GM12872 (cell line): ENCODE measurements around the gene UST.

ENCODE experiments used
- TF ChIP-seq, protein P1 (sequence below): IDR thresholded peaks from 3 replicates; pipeline ENCODE4 v1.5.1; 2011; ENCODE audit warnings: low read depth, mild to moderate bottlenecking, low read length, moderate library complexity; ENCODE audit not compliant: insufficient read depth

UST gene

DNA sequence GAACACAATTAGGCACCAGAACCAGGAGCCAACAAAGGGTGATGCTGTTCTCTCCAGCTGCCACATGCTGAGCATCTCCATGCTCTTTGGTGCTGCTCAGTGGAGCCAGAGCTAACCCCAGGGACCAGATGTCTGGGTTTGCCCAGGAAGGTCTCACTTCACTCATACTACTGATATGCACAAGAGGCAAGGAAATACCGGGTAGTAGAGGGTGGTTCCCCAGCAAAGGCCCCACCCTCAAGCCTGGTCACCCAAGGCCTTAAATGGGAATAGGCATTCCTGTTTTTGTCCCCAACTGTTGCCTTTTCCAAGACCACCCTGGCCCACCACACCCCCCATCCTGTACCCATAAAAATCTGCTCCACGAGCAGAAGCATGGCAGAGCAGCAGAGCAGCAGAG lies 366.1 kb downstream of the UST start:
- TF ChIP-seq, protein P1, sequence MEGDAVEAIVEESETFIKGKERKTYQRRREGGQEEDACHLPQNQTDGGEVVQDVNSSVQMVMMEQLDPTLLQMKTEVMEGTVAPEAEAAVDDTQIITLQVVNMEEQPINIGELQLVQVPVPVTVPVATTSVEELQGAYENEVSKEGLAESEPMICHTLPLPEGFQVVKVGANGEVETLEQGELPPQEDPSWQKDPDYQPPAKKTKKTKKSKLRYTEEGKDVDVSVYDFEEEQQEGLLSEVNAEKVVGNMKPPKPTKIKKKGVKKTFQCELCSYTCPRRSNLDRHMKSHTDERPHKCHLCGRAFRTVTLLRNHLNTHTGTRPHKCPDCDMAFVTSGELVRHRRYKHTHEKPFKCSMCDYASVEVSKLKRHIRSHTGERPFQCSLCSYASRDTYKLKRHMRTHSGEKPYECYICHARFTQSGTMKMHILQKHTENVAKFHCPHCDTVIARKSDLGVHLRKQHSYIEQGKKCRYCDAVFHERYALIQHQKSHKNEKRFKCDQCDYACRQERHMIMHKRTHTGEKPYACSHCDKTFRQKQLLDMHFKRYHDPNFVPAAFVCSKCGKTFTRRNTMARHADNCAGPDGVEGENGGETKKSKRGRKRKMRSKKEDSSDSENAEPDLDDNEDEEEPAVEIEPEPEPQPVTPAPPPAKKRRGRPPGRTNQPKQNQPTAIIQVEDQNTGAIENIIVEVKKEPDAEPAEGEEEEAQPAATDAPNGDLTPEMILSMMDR = no peak

DNA sequence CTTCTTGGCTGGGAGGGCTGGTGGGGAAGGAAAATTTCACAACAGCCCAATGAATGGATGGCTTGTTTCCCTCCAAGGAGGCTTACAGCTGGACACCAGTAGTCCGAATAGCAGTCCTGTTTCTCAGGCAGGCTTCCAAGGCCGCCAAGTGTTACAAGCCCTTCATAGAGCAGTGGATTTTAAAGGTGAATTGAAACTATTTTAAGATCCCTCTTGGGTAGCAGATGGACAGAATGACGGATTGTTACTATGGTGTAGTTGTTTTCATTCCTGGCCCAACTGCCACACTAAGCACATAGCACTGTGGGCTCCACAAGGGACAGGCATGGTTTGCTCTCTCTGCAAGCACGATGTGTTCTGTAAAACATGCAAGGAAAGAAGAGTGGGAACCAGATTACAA lies 367.3 kb downstream of the UST start:
- TF ChIP-seq, protein P1 = no peak

DNA sequence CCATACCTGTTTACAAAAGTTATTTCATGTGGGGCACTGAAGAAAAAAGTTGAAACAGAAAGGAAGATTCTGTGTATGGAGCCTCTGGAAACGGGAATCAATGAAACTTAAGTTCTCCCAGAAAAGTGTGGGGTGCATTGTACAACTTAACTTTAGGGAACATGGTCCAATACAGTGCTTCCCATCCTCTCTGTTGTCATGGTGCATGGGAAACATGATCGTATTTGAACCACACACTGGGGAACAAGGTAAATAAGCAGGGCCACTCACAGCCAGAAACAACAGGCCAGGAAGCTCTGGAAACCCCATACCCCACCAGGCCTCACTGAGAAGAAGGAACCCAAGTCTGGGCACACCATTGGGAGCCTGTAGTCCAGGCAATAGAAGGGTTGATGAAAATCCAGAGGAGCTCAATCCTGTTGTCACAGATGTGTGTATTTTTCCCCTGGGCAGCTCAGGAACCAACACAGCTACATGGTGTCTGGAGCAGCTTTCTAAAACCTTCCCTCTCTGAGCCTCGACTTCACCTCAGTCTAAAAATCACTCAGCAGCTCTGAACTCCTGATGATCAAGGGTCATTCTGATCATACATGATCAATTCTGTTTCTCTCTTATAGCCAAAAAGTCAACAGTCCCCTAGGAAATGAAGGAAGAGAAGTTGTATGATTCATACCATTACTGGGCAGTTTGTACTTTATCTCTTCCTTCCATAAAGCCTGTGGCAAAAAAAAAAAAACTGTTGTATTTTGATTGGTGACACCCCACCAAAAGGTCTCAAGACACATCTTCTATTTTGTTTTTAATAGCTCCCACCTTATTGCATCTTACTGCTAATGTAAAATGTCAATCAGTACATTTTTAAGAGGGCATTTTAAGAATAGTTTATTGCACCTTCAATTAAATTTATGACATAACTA lies 372.2 kb downstream of the UST start:
- TF ChIP-seq, protein P1 = no peak

DNA sequence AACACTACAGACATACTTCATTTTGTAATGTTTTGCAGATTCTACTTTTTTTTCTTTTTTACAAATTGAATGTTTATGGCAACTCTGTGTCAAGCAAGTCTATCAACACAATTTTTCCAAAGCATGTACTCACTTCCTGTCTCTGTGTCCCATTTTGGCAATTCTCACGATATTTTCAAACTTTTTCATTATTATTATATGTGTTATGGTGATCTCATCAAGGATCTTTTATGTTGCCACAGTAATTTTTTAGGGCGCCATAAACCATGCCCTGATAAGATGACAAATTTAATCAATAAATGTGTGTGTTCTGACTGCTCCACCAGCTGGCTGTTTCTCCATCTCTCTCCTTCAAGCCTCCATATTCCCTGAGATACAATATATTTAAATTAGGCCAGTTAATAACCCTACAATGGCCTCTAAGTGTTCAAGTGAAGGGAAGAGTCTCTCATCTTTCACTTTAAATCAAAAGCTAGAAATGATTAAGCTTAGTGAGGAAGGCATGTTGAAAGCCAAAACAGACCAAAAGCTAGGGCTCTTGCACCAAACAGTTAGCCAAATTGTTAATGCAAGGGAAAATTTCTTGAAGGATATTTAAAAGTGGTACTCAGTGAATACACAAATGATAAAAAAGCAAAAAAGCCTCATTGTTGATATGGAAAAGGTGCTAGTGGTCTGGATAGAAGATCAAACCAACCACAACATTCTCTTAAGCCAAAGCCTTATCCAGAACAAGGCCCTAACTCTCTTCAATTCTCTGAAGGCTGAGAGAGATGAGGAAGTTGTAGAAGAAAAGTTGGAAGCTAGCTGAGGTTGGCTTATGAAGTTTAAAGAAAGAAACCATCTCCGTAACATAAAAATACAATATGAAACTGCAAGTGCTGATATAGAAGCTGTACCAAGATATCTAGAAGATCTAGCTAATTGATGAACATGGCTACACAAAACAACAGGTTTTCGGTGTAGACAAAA lies 376.3 kb downstream of the UST start:
- TF ChIP-seq, protein P1 = no peak

DNA sequence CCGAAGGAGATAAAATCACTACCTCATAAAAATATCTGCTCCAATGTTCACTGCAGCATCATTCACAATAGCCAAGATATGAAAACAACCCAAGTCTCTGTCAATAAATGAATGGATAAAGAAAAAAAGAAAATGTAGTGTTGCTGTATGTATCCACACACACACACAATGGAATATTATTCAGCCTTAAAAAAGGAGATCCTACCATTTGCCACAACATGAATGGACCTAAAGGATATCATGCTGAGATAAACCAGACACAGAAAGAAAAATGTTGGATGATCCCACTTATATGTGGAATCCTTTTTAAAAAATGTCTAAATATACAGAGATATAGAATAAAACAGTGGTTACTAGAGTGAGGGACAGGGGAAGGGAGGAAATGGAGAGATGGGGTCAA lies 378.5 kb downstream of the UST start:
- TF ChIP-seq, protein P1 = no peak
